Neural cell (in vitro differentiated cells): ENCODE data around the gene DEFB116.

Experiments used
- EZH2 ChIP-seq: fragments of 200-600, 300-800 bp; shearing (Covaris generic), sonication (generic); IDR thresholded peaks from 2 replicates; pipeline ENCODE4 v1.6.1; 2014; ENCODE audit warnings: antibody characterized with exemption, low read length, borderline replicate concordance, mild to moderate bottlenecking; ENCODE audit not compliant: insufficient read depth, poor library complexity, severe bottlenecking
- POLR2AphosphoS5 ChIP-seq: IDR thresholded peaks from 2 replicates; pipeline ENCODE4 v1.6.1; 2012
- RAD21 ChIP-seq: fragments of 450-650 bp; conservative IDR thresholded peaks from 2 replicates; pipeline ENCODE4 v1.6.1; 2014; ENCODE audit warnings: antibody characterized with exemption, mild to moderate bottlenecking, moderate library complexity
- TAF1 ChIP-seq: IDR thresholded peaks from 2 replicates; pipeline ENCODE4 v1.6.1; 2012; ENCODE audit warnings: low read depth
- TF ChIP-seq, protein P1 (sequence below): fragments of 450-650 bp; IDR thresholded peaks from 2 replicates; pipeline ENCODE4 v1.5.1; 2014; ENCODE audit warnings: antibody characterized with exemption, mild to moderate bottlenecking, moderate library complexity; ENCODE audit not compliant: poor library complexity, severe bottlenecking

DNA sequence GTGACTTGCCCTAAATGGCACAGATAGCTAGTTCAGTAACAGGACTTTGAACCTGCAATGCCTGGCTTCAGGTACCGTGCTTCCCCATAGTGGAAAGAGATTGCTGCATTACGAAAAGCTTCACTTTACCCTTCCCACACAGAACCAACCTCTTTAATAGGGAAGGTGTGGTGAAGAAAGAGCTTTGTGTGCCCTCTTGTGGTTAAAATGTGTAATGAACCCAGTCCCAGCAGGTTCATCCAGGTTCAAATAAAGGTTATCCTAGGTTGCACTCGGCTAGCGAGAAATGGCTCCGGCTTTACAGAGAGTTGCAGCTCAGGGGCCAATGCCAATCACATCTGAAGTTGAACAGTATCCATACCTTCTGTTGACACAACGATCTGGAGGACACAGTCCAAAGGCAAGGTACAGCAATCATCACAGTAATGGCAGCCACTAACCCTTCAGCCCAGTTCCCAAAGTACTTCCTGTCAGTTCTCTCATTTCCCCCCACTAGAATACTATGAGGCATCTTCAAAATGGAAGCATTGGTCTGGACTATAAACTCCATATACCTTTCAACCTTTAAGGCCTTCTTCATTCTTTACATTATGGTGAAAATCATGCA lies 48.0 kb downstream of the DEFB116 start:
- TF ChIP-seq, protein P1, sequence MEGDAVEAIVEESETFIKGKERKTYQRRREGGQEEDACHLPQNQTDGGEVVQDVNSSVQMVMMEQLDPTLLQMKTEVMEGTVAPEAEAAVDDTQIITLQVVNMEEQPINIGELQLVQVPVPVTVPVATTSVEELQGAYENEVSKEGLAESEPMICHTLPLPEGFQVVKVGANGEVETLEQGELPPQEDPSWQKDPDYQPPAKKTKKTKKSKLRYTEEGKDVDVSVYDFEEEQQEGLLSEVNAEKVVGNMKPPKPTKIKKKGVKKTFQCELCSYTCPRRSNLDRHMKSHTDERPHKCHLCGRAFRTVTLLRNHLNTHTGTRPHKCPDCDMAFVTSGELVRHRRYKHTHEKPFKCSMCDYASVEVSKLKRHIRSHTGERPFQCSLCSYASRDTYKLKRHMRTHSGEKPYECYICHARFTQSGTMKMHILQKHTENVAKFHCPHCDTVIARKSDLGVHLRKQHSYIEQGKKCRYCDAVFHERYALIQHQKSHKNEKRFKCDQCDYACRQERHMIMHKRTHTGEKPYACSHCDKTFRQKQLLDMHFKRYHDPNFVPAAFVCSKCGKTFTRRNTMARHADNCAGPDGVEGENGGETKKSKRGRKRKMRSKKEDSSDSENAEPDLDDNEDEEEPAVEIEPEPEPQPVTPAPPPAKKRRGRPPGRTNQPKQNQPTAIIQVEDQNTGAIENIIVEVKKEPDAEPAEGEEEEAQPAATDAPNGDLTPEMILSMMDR: no peak
- no peak for TF ChIP-seq TAF1
- no peak for TF ChIP-seq EZH2
- no peak for TF ChIP-seq POLR2AphosphoS5
- TF ChIP-seq RAD21: no peak
